Measurements from ENCODE around the gene CFAP69. TPM values are rescaled to one million over a fixed set of nuclear protein-coding genes. Genes with fewer than 3 reads are reported as not detected.

The CFAP69 gene
- total RNA-seq, 1 experiment from 2014 or later, result 4.1 TPM

DNA sequence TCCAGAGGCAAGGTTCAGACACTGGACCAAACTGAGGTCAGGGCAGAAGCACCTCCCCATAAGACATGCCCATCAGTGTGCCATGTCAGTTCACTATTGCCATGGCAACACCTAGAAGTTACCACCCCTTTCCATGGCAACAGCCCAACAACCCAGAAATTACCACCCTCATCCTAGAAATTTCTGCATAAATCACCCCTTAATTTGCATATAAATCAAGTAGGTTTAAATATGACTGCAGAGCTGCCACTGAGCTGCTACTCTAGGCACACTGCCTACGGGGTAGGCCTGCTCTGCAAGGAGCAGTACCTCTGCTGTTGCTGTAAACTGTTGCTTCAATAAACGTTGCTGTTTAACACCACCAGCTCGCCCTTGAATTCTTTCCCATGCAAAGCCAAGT, 20.8 kb upstream of the CFAP69 start (continued):
- TF ChIP-seq, protein P1, sequence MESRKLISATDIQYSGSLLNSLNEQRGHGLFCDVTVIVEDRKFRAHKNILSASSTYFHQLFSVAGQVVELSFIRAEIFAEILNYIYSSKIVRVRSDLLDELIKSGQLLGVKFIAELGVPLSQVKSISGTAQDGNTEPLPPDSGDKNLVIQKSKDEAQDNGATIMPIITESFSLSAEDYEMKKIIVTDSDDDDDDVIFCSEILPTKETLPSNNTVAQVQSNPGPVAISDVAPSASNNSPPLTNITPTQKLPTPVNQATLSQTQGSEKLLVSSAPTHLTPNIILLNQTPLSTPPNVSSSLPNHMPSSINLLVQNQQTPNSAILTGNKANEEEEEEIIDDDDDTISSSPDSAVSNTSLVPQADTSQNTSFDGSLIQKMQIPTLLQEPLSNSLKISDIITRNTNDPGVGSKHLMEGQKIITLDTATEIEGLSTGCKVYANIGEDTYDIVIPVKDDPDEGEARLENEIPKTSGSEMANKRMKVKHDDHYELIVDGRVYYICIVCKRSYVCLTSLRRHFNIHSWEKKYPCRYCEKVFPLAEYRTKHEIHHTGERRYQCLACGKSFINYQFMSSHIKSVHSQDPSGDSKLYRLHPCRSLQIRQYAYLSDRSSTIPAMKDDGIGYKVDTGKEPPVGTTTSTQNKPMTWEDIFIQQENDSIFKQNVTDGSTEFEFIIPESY (IDR thresholded peaks at IDR 0.05; ENCODE audit: extremely low read depth, insufficient replicate concordance, low read length), result no peak
- no peak for TF ChIP-seq ZNF274 (IDR thresholded peaks at IDR 0.05; ENCODE audit: low read depth, low read length)
- TF ChIP-seq ZFX (IDR thresholded peaks at IDR 0.05), result no peak
- TF ChIP-seq JUND (IDR thresholded peaks at IDR 0.05), result no peak
- TF ChIP-seq RAD21 (IDR thresholded peaks at IDR 0.05; ENCODE audit: low read depth), result no peak
- TF ChIP-seq POLR2AphosphoS5 (IDR thresholded peaks at IDR 0.05; ENCODE audit: low read depth, low read length), result no peak

DNA sequence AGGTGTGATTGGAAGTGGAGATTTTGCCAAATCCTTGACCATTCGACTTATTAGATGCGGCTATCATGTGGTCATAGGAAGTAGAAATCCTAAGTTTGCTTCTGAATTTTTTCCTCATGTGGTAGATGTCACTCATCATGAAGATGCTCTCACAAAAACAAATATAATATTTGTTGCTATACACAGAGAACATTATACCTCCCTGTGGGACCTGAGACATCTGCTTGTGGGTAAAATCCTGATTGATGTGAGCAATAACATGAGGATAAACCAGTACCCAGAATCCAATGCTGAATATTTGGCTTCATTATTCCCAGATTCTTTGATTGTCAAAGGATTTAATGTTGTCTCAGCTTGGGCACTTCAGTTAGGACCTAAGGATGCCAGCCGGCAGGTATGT, 19.8 kb upstream of the CFAP69 start:
- DNase-seq (ENCODE audit: low read depth, low spot score) (no peak), ATAC-seq (no peak)
- Histone ChIP-seq H3K27ac (ENCODE audit: low read depth, low read length) (no peak overlapping the region), H3K9me3 (ENCODE audit: control insufficient read depth in 1 of 2, insufficient read depth in 1 of 2, low read depth in 1 of 2, low read length in 2 of 2) (no peaks in the 10 kb centered on the region), H4K20me1 (ENCODE audit: insufficient read depth) (no peaks in the 10 kb centered on the region), H3K79me2 (ENCODE audit: insufficient read depth, low read length) (no peaks in the 10 kb centered on the region), H3K27me3 (ENCODE audit: insufficient read depth, low read length) (no peaks in the 10 kb centered on the region), H3K4me2 (ENCODE audit: low read length) (no peak overlapping the region), H3K4me1 (ENCODE audit: control insufficient read depth in 1 of 2, insufficient read depth in 2 of 2, low read length in 2 of 2) (peaks cover 10 to 12% of the 10 kb centered on the region in 2 experiments), H3K4me3 (replicated peaks in 1 of 2; ENCODE audit: low read depth in 1 of 2, low read length in 2 of 2) (no peak overlapping the region), H3K36me3 (ENCODE audit: control insufficient read depth in 1 of 2, insufficient read depth in 2 of 2, low read length in 2 of 2) (no peaks in the 10 kb centered on the region), H3K9me2 (ENCODE audit: insufficient read depth) (no peaks in the 10 kb centered on the region), H3K9ac (ENCODE audit: low read length) (no peak overlapping the region), H2AFZ (ENCODE audit: low read depth, low read length, poor library complexity, severe bottlenecking) (no peak overlapping the region)
- ChIA-PET POLR2A (no interaction called here), CTCF (no interaction called here), RAD21 (ENCODE audit: low non-redundant PET in 1 of 2, low total read pairs in 2 of 2, uncharacterized antibody in 2 of 2, unreplicated experiment in 2 of 2) (no interaction called here)
- BruUV-seq (replicated peaks), result no TSS peak
- intact Hi-C loops (cut with micrococcal nuclease), result no loop called here
- TF ChIP-seq, protein P2, sequence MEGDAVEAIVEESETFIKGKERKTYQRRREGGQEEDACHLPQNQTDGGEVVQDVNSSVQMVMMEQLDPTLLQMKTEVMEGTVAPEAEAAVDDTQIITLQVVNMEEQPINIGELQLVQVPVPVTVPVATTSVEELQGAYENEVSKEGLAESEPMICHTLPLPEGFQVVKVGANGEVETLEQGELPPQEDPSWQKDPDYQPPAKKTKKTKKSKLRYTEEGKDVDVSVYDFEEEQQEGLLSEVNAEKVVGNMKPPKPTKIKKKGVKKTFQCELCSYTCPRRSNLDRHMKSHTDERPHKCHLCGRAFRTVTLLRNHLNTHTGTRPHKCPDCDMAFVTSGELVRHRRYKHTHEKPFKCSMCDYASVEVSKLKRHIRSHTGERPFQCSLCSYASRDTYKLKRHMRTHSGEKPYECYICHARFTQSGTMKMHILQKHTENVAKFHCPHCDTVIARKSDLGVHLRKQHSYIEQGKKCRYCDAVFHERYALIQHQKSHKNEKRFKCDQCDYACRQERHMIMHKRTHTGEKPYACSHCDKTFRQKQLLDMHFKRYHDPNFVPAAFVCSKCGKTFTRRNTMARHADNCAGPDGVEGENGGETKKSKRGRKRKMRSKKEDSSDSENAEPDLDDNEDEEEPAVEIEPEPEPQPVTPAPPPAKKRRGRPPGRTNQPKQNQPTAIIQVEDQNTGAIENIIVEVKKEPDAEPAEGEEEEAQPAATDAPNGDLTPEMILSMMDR (IDR thresholded peaks at IDR 0.05 in 2 of 3, conservative IDR thresholded peaks at IDR 0.05 in 1 of 3; ENCODE audit: borderline replicate concordance in 1 of 3, insufficient read depth in 1 of 3, low read depth in 2 of 3, low read length in 2 of 3), result no peak
- TF ChIP-seq CEBPB (IDR thresholded peaks at IDR 0.05; ENCODE audit: low read depth), result no peak
- TF ChIP-seq SP1 (IDR thresholded peaks at IDR 0.05; ENCODE audit: low read depth), result no peak
- TF ChIP-seq ZNF274 (IDR thresholded peaks at IDR 0.05; ENCODE audit: low read depth, low read length), result no peak
- no peak for TF ChIP-seq POLR2A (IDR thresholded peaks at IDR 0.05; ENCODE audit: borderline replicate concordance, extremely low read depth, insufficient read depth, insufficient read length)
- no peak for TF ChIP-seq JUND (IDR thresholded peaks at IDR 0.05)
- TF ChIP-seq CBX3 (IDR thresholded peaks at IDR 0.05; ENCODE audit: low read depth), result no peak
- TF ChIP-seq, protein P3, sequence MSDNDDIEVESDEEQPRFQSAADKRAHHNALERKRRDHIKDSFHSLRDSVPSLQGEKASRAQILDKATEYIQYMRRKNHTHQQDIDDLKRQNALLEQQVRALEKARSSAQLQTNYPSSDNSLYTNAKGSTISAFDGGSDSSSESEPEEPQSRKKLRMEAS (IDR thresholded peaks at IDR 0.05), result no peak
- no peak for TF ChIP-seq SIN3A (IDR thresholded peaks at IDR 0.05; ENCODE audit: low read depth)
- TF ChIP-seq SRF (IDR thresholded peaks at IDR 0.05; ENCODE audit: low read depth), result no peak
